Measurements from ENCODE around the gene TBX10.
A peak's percentile ranks its signal among the peaks of the same experiment; 100 is the strongest.
"Not testable (repeated sequence)": the region's sequence is repeated elsewhere in the genome, so short reads cannot be mapped to it uniquely, and the experiment has no call there.

The TBX10 gene

GRCh38 chr11:67662142-67662834, 22.7 kb upstream of the TBX10 start:
- Mint-ChIP-seq H3K27ac (no peak overlapping the region), H3K27me3 (ENCODE audit: low read depth) (peaks cover 6% of the 10 kb centered on the region), H3K4me1 (peaks cover 5% of the 10 kb centered on the region), H3K4me3 (no peak overlapping the region), H3K9me3 (no peaks in the 10 kb centered on the region), H3K36me3 (ENCODE audit: low read depth) (no peaks in the 10 kb centered on the region)
- no peak for TF ChIP-seq CTCF (IDR thresholded peaks at IDR 0.05; ENCODE audit: unreplicated experiment in 3 of 3)

DNA sequence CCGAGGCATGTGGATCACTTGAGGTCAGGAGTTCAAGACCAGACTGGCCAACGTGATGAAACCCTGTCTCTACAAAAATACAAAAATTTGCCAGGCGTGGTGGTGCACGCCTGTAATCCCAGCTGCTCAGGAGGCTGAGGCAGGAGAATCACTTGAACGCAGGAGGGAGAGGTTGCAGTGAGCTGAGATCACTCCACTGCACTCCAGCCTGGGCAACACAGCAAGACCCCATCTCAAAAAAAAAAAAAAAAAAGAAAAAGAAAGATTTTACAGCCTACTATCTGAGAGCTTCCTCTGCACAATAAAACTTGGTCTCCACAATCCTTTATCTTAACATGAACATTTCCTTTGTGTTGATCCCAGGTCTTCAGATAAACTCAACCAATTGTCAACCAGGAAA, 21.2 kb upstream of the TBX10 start:
- not testable (repeated sequence) for H3K36me3 Mint-ChIP-seq (ENCODE audit: low read depth); H3K4me1 Mint-ChIP-seq; H3K4me3 Mint-ChIP-seq; H3K9me3 Mint-ChIP-seq; H3K27me3 Mint-ChIP-seq (ENCODE audit: low read depth); H3K27ac Mint-ChIP-seq

DNA sequence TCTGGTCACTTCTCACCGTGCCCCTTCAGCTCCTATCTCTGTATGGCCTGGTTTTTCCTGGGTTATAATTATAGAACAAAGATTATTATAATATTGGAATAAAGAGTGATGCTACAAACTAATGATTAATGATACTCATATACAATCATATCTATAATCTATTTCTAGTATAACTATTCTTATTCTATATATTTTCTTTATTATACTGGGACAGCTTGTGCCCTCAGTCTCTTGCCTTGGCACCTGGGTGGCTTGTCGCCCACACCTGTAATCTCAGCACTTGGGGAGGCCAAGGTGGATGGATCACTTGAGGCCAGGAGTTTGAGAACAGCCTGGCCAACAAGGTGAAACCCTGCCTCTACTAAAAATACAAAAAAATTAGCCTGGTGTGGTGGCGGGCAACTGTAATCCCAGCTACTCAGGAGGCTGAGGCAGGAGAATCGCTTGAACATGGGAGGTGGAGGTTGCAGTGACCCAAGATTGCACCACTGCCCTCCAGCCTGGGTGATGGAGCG, 20.1 kb upstream of the TBX10 start:
- peak in 2 of 3 experiments; percentile 27 to 36 for TF ChIP-seq CTCF (IDR thresholded peaks at IDR 0.05; ENCODE audit: unreplicated experiment in 3 of 3)
- not testable (repeated sequence) for H3K4me3 Mint-ChIP-seq; H3K27ac Mint-ChIP-seq; H3K36me3 Mint-ChIP-seq (ENCODE audit: low read depth); H3K27me3 Mint-ChIP-seq (ENCODE audit: low read depth); H3K9me3 Mint-ChIP-seq; H3K4me1 Mint-ChIP-seq

- TF ChIP-seq CTCF (IDR thresholded peaks at IDR 0.05; ENCODE audit: unreplicated experiment in 3 of 3) = no peak
- no peaks in the 10 kb centered on the region for H3K36me3 Mint-ChIP-seq (ENCODE audit: low read depth)
- H3K9me3 Mint-ChIP-seq = peaks cover 10% of the 10 kb centered on the region
- no peak overlapping the region for H3K4me3 Mint-ChIP-seq
- peaks cover 10% of the 10 kb centered on the region for H3K4me1 Mint-ChIP-seq
- peaks cover 8% of the 10 kb centered on the region for H3K27me3 Mint-ChIP-seq (ENCODE audit: low read depth)
- no peak overlapping the region for H3K27ac Mint-ChIP-seq
Measured at GRCh38 chr11:67657300-67657699, 17.7 kb upstream of the TBX10 start.

DNA sequence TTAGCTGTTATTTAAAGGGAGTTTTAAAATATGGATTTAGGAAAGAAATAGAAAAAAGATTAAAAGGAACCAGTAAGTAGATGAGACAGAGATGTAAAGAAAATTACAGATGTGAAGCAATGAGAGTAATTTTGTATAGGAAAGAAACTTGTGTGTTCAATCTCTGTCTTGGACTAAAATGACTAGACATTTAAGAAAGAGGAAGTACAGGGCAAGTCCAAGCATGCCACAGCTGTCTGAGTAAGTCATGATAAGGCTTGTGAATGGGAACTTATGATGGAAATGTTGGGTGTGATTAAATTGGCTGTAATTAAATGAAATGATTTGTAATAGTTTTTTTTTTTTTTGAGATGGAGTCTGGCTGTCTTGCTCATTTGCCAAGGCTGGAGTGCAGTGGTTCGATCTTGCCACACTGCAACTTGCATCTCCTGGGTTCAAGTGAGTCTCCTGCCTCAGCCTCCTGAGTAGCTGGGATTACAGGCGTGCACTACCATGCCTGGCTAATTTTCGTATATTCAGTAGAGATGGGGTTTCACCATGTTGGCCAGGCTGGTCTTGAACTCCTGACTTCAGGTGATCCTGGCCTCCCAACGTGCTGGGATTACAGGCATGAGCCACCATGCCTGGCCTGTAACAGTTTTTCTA, 16.8 kb upstream of the TBX10 start:
- Mint-ChIP-seq H3K4me3 (no peak overlapping the region), H3K36me3 (ENCODE audit: low read depth) (no peaks in the 10 kb centered on the region), H3K27me3 (ENCODE audit: low read depth) (peaks cover 5% of the 10 kb centered on the region), H3K27ac (no peak overlapping the region), H3K4me1 (peaks cover 11% of the 10 kb centered on the region), H3K9me3 (peaks cover 10% of the 10 kb centered on the region)
- TF ChIP-seq CTCF (IDR thresholded peaks at IDR 0.05; ENCODE audit: unreplicated experiment in 3 of 3) = no peak

DNA sequence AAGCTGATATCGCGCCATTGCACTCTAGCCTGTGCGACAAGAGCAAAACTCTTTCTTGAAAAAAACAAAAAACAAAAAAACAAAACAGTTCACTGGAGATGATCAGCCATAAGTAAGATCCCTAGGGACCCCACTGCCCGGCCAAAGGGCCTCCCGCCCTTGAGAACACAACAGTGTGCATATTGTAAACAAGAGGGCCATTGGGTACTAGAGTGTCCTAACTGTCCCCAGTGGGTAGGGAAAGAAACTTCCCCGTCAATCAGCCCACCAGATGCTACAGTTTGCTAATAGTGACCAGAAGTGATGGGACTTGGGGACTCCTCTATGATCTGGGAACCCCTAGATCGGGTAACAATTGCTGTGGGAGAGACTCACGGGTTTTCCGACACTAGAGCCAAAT, 14.7 kb upstream of the TBX10 start:
- Mint-ChIP-seq H3K9me3 (peaks cover 10% of the 10 kb centered on the region), H3K4me1 (peaks cover 18% of the 10 kb centered on the region), H3K27ac (no peak overlapping the region), H3K27me3 (ENCODE audit: low read depth) (peaks cover 5% of the 10 kb centered on the region), H3K4me3 (no peak overlapping the region), H3K36me3 (ENCODE audit: low read depth) (no peaks in the 10 kb centered on the region)
- TF ChIP-seq CTCF (IDR thresholded peaks at IDR 0.05; ENCODE audit: unreplicated experiment in 3 of 3) = no peak
